ENCODE data around the gene CMPK2. TPM values are rescaled to one million over a fixed set of nuclear protein-coding genes. Genes with fewer than 3 reads are reported as not detected.

Gene CMPK2
- polyA plus RNA-seq, 1 of the 3 experiments (the other 2 are of a cell fraction): 1.1 TPM

GRCh38 chr2:6806604-6807003, 59.1 kb downstream of the CMPK2 start:
- Histone ChIP-seq H3K4me1 (ENCODE audit: control insufficient read depth in 1 of 2, insufficient read depth in 2 of 2, low read depth in 1 of 2, low read length in 1 of 2) (peaks cover 0 to 6% of the 10 kb centered on the region in 2 experiments; a peak in 1 of 4 replicates), H3K9me3 (no peaks in the 10 kb centered on the region), H2AFZ (ENCODE audit: low read depth) (no peak overlapping the region), H3K27me3 (ENCODE audit: insufficient read depth) (no peaks in the 10 kb centered on the region), H3K27ac (ENCODE audit: low read depth in 2 of 2, low read length in 1 of 2) (no peak overlapping the region), H3F3A (replicated peaks; ENCODE audit: insufficient read depth) (no peaks in the 10 kb centered on the region), H3K79me2 (ENCODE audit: insufficient read depth) (no peaks in the 10 kb centered on the region), H3K9me2 (no peaks in the 10 kb centered on the region), H3K4me3 (ENCODE audit: low read depth in 2 of 2, low read length in 1 of 2) (no peak overlapping the region), H4K20me1 (ENCODE audit: insufficient read depth) (no peaks in the 10 kb centered on the region), H3K9ac (no peak overlapping the region), H3K36me3 (replicated peaks in 1 of 2; ENCODE audit: control insufficient read depth in 1 of 2, insufficient read depth in 2 of 2, low read length in 1 of 2) (no peaks in the 10 kb centered on the region), H3K4me2 (no peak overlapping the region)
- ChIA-PET POLR2A (no interaction called here), CTCF (no interaction called here)
- DNase-seq: no peak
- 50% methylated on average over 6 of the region's 6 CpGs for WGBS (ENCODE audit: low lambda C conversion rate)
- TF ChIP-seq, protein P1, sequence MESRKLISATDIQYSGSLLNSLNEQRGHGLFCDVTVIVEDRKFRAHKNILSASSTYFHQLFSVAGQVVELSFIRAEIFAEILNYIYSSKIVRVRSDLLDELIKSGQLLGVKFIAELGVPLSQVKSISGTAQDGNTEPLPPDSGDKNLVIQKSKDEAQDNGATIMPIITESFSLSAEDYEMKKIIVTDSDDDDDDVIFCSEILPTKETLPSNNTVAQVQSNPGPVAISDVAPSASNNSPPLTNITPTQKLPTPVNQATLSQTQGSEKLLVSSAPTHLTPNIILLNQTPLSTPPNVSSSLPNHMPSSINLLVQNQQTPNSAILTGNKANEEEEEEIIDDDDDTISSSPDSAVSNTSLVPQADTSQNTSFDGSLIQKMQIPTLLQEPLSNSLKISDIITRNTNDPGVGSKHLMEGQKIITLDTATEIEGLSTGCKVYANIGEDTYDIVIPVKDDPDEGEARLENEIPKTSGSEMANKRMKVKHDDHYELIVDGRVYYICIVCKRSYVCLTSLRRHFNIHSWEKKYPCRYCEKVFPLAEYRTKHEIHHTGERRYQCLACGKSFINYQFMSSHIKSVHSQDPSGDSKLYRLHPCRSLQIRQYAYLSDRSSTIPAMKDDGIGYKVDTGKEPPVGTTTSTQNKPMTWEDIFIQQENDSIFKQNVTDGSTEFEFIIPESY (IDR thresholded peaks at IDR 0.05; ENCODE audit: borderline replicate concordance, low read depth): no peak
- TF ChIP-seq MXI1 (IDR thresholded peaks at IDR 0.05; ENCODE audit: low read depth, low read length): no peak
- no peak for TF ChIP-seq SMC3 (IDR thresholded peaks at IDR 0.05; ENCODE audit: low read depth, low read length)
- no peak for TF ChIP-seq IRF3 (IDR thresholded peaks at IDR 0.05; ENCODE audit: low read depth, low read length)
- TF ChIP-seq GABPA (IDR thresholded peaks at IDR 0.05; ENCODE audit: low read depth): no peak
- no peak for TF ChIP-seq MAX (IDR thresholded peaks at IDR 0.05; ENCODE audit: low read depth)
- TF ChIP-seq MEF2A (IDR thresholded peaks at IDR 0.05; ENCODE audit: borderline replicate concordance, low read depth): no peak
- no peak for TF ChIP-seq EP300 (IDR thresholded peaks at IDR 0.05; ENCODE audit: borderline replicate concordance in 1 of 2, low read depth in 1 of 2, low read length in 1 of 2)
- no peak for TF ChIP-seq RXRA (IDR thresholded peaks at IDR 0.05; ENCODE audit: borderline replicate concordance, low read depth)
- no peak for TF ChIP-seq USF1 (IDR thresholded peaks at IDR 0.05; ENCODE audit: borderline replicate concordance, low read depth)
- TF ChIP-seq, protein P2, sequence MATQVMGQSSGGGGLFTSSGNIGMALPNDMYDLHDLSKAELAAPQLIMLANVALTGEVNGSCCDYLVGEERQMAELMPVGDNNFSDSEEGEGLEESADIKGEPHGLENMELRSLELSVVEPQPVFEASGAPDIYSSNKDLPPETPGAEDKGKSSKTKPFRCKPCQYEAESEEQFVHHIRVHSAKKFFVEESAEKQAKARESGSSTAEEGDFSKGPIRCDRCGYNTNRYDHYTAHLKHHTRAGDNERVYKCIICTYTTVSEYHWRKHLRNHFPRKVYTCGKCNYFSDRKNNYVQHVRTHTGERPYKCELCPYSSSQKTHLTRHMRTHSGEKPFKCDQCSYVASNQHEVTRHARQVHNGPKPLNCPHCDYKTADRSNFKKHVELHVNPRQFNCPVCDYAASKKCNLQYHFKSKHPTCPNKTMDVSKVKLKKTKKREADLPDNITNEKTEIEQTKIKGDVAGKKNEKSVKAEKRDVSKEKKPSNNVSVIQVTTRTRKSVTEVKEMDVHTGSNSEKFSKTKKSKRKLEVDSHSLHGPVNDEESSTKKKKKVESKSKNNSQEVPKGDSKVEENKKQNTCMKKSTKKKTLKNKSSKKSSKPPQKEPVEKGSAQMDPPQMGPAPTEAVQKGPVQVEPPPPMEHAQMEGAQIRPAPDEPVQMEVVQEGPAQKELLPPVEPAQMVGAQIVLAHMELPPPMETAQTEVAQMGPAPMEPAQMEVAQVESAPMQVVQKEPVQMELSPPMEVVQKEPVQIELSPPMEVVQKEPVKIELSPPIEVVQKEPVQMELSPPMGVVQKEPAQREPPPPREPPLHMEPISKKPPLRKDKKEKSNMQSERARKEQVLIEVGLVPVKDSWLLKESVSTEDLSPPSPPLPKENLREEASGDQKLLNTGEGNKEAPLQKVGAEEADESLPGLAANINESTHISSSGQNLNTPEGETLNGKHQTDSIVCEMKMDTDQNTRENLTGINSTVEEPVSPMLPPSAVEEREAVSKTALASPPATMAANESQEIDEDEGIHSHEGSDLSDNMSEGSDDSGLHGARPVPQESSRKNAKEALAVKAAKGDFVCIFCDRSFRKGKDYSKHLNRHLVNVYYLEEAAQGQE (IDR thresholded peaks at IDR 0.05; ENCODE audit: low read depth, low read length): no peak
- no peak for TF ChIP-seq TEAD4 (IDR thresholded peaks at IDR 0.05; ENCODE audit: borderline replicate concordance, insufficient read depth)
- no peak for TF ChIP-seq CTCF (IDR thresholded peaks at IDR 0.05)
- no peak for TF ChIP-seq GATA2 (CRISPR knock-in tag; IDR thresholded peaks at IDR 0.05)
- no peak for TF ChIP-seq TAF1 (IDR thresholded peaks at IDR 0.05; ENCODE audit: borderline replicate concordance, low read depth, low read length)

All from SK-N-SH (cell line).